DMS114 treated with DMSO at 0.1 percent for 48 hours (cell line): Measurements from ENCODE around the gene DNAJB1.
"Not testable (repeated sequence)": the region's sequence is repeated elsewhere in the genome, so short reads cannot be mapped to it uniquely, and the experiment has no call there.

Source experiments
- DNase-seq: peaks from one replicate; lab custom pipeline; 2025; ENCODE audit not compliant: unreplicated experiment; lab: John Stamatoyannopoulos, UW

The DNAJB1 gene

GRCh38 chr19:14525729-14526128 is 7.5 kb upstream of the DNAJB1 start:
- no peak for DNase-seq

- no peak for DNase-seq
These were observed 2.3 kb upstream of the DNAJB1 start for GRCh38 chr19:14520543-14520942.

- no peak for DNase-seq
These were observed 1.7 kb upstream of the DNAJB1 start for GRCh38 chr19:14519860-14520407.

GRCh38 chr19:14519245-14519859 is 1.2 kb upstream of the DNAJB1 start:
- DNase-seq, result no peak

DNA sequence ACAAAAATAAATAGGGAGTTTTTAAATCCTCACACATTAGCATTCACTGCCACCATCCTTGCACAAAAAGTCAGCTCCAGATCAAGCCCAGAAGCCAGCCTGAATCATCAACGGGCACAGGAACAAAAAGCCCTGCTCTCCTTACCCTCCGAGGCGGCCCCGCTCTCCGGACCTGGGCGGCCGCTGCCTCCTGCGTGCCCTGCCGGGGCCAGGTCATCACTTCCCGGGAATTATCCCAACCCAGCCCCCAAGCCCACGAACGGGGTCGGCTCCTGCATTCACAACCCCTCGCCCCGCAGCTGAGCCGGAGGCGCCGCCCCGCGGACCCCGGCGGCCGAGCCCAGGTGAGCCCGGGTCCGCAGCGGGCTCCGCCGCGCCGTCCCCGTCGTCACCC is 754 bp downstream of the DNAJB1 start:
- no peak for DNase-seq

DNA sequence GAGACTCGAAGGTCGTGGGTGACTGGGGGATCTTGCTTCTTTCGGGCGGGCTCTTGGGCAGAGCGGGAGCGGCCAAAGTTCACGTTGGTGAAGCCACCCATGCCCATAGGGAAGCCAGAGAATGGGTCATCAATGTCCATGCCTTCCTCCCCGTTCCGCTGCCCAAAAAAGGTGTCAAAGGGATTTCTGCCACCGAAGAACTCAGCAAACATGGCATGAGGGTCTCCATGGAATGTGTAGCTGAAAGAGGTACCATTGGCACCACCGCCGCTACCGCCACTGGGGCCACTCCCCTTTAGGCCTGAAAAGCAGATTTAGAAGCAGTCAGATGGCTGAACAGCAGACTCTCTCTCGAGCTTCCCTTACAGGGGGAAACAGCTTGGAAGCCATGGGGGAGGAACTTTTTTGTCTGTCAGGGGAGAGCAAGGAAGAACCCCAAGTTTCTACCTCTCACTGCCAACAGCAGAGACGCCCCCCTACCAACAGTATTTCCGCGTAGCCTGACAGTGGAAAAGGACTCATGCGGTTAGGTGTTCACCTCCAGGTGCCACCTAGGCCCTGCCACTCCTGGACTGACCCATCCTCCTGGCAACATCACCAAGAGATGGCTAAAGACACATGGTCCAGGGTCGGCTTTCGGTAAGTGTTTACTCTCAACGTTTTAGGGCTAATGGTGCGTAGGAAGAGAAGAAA is 1.3 kb downstream of the DNAJB1 start:
- no peak for DNase-seq

- DNase-seq, result no peak
These were observed 2.1 kb downstream of the DNAJB1 start for GRCh38 chr19:14516048-14516534.

DNA sequence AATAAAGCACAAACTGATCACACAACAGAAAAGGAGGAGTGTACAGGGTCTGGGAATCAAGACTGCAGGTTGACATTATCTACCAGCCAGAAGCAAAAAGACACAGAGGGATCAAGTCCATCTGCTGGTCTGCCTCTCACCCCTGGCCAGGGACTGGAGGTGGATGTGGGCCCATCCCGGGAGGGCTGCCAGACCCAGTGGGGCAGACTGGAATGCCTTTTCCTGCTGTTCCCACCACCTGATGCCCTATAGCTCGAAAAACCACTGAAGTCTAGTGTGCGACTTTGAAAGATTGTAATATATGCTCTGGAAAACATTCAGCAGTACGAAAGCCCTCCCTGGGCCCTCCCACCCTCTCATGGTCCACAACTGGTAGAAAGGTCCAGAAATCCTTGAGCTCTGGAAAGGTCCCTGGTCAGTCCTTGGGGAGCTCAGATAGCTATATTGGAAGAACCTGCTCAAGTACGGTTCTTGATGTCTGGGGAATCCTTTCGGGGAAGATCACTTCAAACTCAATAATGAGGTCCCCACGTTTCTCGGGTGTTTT is 2.6 kb downstream of the DNAJB1 start:
- no peak for DNase-seq

- DNase-seq, result no peak
These were observed 3.9 kb downstream of the DNAJB1 start for GRCh38 chr19:14514215-14514863.

DNA sequence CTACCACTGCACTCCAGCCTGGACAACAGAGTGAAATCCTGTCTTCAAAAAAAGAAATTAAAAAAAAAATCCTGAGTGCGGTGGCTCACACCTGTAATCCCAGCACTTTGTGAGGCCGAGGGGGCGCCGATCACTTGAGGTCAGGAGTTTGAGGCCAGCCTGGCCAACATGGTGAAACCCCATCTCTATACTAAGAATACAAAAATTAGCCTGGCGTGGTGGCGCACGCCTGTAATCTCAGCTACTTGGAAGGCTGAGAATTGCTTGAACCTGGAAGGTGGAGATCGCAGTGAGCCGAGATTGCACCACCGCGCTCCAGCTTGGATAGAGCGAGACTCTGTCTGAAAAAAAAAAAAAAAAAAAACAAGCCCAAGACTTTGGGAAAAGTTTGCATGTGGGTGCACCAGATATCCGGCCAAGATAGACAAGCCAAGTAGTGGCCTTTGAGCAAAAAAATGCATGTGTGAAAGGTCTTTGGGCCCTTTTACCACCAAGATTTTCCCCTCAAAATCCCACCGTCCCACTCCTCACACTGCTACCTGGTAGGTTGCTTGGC is 5.7 kb downstream of the DNAJB1 start:
- DNase-seq, result no peak

- DNase-seq, result no peak
These were observed 7.0 kb downstream of the DNAJB1 start for GRCh38 chr19:14511229-14511593.

- no peak for DNase-seq
These were observed 7.6 kb downstream of the DNAJB1 start for GRCh38 chr19:14510311-14511228.

- DNase-seq, result no peak
These were observed 10.3 kb downstream of the DNAJB1 start for GRCh38 chr19:14507704-14508542.

- no peak for DNase-seq
These were observed 12.5 kb downstream of the DNAJB1 start for GRCh38 chr19:14505488-14506239.

GRCh38 chr19:14504575-14504974 is 13.6 kb downstream of the DNAJB1 start:
- not testable (repeated sequence) for DNase-seq

- DNase-seq, result no peak
These were observed 14.9 kb downstream of the DNAJB1 start for GRCh38 chr19:14503285-14503684.

GRCh38 chr19:14502334-14503092 is 15.7 kb downstream of the DNAJB1 start:
- no peak for DNase-seq
